Small intestine (tissue), 7 donors: Measurements from ENCODE around the gene DPH1. TPM values are rescaled to one million over a fixed set of nuclear protein-coding genes. Genes with fewer than 3 reads are reported as not detected.

Experiments
- DNase-seq, 2 donors: peaks; one replicate each; pipeline versions ENCODE4 v3.0.0 to v3.0.0-alpha.2; 2013
- FAIRE-seq: peaks from 2 replicates; lab custom pipeline; 2012; peaks lifted over from hg19 to GRCh38; lab: Jason Lieb, UNC
- H3K27ac ChIP-seq, 3 donors: one replicate each; pipeline ENCODE4 v1.5.1; 2013; ENCODE audit warnings: low read length in 2 of 3, mild to moderate bottlenecking in 2 of 3, control low read depth in 1 of 3, inconsistent platforms in 1 of 3, low read depth in 1 of 3, moderate library complexity in 1 of 3
- H3K27me3 ChIP-seq, 3 donors: one replicate each; pipeline ENCODE4 v1.6.1; 2013; ENCODE audit warnings: low read length in 3 of 3, inconsistent platforms in 1 of 3; ENCODE audit not compliant: control insufficient read depth in 3 of 3, insufficient read depth in 3 of 3
- H3K36me3 ChIP-seq, 3 donors: one replicate each; pipeline ENCODE4 v1.6.1; 2013; ENCODE audit warnings: low read length in 3 of 3, inconsistent platforms in 1 of 3, low read depth in 1 of 3, mild to moderate bottlenecking in 1 of 3, moderate library complexity in 1 of 3; ENCODE audit not compliant: control insufficient read depth in 3 of 3, insufficient read depth in 2 of 3
- H3K4me1 ChIP-seq, 3 donors: one replicate each; pipeline ENCODE4 v1.6.1; 2013; ENCODE audit warnings: low read length in 2 of 3, inconsistent platforms in 1 of 3, low read depth in 1 of 3, mild to moderate bottlenecking in 1 of 3, moderate library complexity in 1 of 3; ENCODE audit not compliant: control insufficient read depth in 3 of 3, insufficient read depth in 2 of 3
- H3K4me3 ChIP-seq, 3 donors: one replicate each; pipeline ENCODE4 v1.5.1; 2013; ENCODE audit warnings: low read length in 3 of 3, control low read depth in 1 of 3, inconsistent platforms in 1 of 3, low read depth in 1 of 3, mild to moderate bottlenecking in 1 of 3, moderate library complexity in 1 of 3
- H3K9me3 ChIP-seq, 2 donors: one replicate each; pipeline ENCODE4 v1.6.1; 2013; ENCODE audit warnings: low read depth in 1 of 2, low read length in 1 of 2; ENCODE audit not compliant: control insufficient read depth in 2 of 2, insufficient read depth in 1 of 2
- WGBS, 3 donors: extraction: QIAGEN DNeasy Blood & Tissue Kit; methylation state at CpG; one replicate each; pipeline ENCODE4 v1.1.7; 2013; 5-methylcytosine and 5-hydroxymethylcytosine counted together
- polyA plus RNA-seq, 4 donors: library from polyadenylated mRNA; stranded (reverse) in 3 of 4; unstranded in 1 of 4; fragments of 200-250 nt in 3 of 4; fragments of 120-200 nt in 1 of 4; gene quantifications; one replicate each; pipeline versions ENCODE4 v1.2.1 to v1.2.3, GENCODE V29; 2013
- donor health status: healthy with polysubstance abuse.
- donor health status: control.
- donor health status: control.
- donor health status: Bipolar disorder and iron deficiency.
- donor health status: healthy.

Gene DPH1
- polyA plus RNA-seq, 4 donors, result 11.6 to 40.2 (median 15.8) TPM

GRCh38 chr17:2043785-2044184 is 13.8 kb downstream of the DPH1 start:
- WGBS, 3 donors, result 87 to 91% (median 89%) methylated on average over 6 of the region's 6 CpGs
- FAIRE-seq (no peak), DNase-seq (no peak)
- Histone ChIP-seq H3K9me3 (no peaks in the 10 kb centered on the region), H3K4me3 (no peak overlapping the region), H3K4me1 (peaks cover 2 to 17% (median 5%) of the 10 kb centered on the region in 3 donors), H3K36me3 (peaks cover 0 to 44% (median 0%) of the 10 kb centered on the region in 3 donors), H3K27me3 (peaks cover 0 to 16% (median 0%) of the 10 kb centered on the region in 3 donors), H3K27ac (no peak overlapping the region)

- H3K4me1 ChIP-seq, result peaks cover 5 to 23% (median 7%) of the 10 kb centered on the region in 3 donors
- 90 to 97% (median 96%) methylated on average over 5 of the region's 5 CpGs for WGBS, 3 donors
- no peak overlapping the region for H3K4me3 ChIP-seq
- no peaks in the 10 kb centered on the region for H3K9me3 ChIP-seq
- H3K27me3 ChIP-seq, result peaks cover 0 to 21% (median 0%) of the 10 kb centered on the region in 3 donors
- H3K36me3 ChIP-seq, result peaks cover 0 to 43% (median 0%) of the 10 kb centered on the region in 3 donors
- FAIRE-seq (no peak), DNase-seq (no peak)
- H3K27ac ChIP-seq, result no peak overlapping the region
Observed at GRCh38 chr17:2044263-2044894, 14.4 kb downstream of the DPH1 start.

- no peaks in the 10 kb centered on the region for H3K9me3 ChIP-seq
- DNase-seq, result no peak
- no peak overlapping the region for H3K4me3 ChIP-seq
- WGBS, 3 donors, result 80 to 91% (median 88%) methylated on average over 6 of the region's 6 CpGs
- no peak for FAIRE-seq
- peaks cover 0 to 40% (median 3%) of the 10 kb centered on the region in 3 donors for H3K27me3 ChIP-seq
- H3K36me3 ChIP-seq, result peaks cover 0 to 23% (median 0%) of the 10 kb centered on the region in 3 donors
- H3K27ac ChIP-seq, result no peak overlapping the region
- H3K4me1 ChIP-seq, result peaks cover 1 to 14% (median 12%) of the 10 kb centered on the region in 3 donors
Observed at GRCh38 chr17:2047590-2047989, 17.6 kb downstream of the DPH1 start.

GRCh38 chr17:2048805-2049204 is 18.9 kb downstream of the DPH1 start:
- FAIRE-seq (no peak), DNase-seq (peak in 1 of 2 donors; percentile 20)
- Histone ChIP-seq H3K36me3 (peaks cover 0 to 11% (median 0%) of the 10 kb centered on the region in 3 donors), H3K4me3 (peak overlapping the region in 1 of 3 donors; percentile 43), H3K9me3 (peaks cover 0 to 2% of the 10 kb centered on the region in 2 donors), H3K4me1 (peaks cover 0 to 15% (median 12%) of the 10 kb centered on the region in 3 donors), H3K27ac (no peak overlapping the region), H3K27me3 (peaks cover 0 to 49% (median 4%) of the 10 kb centered on the region in 3 donors)
- 7 to 19% (median 14%) methylated on average over 9 of the region's 9 CpGs for WGBS, 3 donors

- Histone ChIP-seq H3K4me1 (peaks cover 0 to 20% (median 15%) of the 10 kb centered on the region in 3 donors), H3K27ac (peak overlapping the region in 1 of 3 donors; percentile 39), H3K4me3 (peak overlapping the region; percentile 43 to 56 (median 46)), H3K27me3 (peaks cover 0 to 58% (median 5%) of the 10 kb centered on the region in 3 donors), H3K9me3 (peaks cover 0 to 2% of the 10 kb centered on the region in 2 donors), H3K36me3 (peaks cover 0 to 3% (median 0%) of the 10 kb centered on the region in 3 donors)
- no peak for FAIRE-seq
- WGBS, 3 donors, result 2 to 5% (median 2%) methylated on average over 46 to 104 of the region's 104 CpGs
- peak; percentile 64 to 90 for DNase-seq
Observed at GRCh38 chr17:2049333-2050299, 19.7 kb downstream of the DPH1 start.

DNA sequence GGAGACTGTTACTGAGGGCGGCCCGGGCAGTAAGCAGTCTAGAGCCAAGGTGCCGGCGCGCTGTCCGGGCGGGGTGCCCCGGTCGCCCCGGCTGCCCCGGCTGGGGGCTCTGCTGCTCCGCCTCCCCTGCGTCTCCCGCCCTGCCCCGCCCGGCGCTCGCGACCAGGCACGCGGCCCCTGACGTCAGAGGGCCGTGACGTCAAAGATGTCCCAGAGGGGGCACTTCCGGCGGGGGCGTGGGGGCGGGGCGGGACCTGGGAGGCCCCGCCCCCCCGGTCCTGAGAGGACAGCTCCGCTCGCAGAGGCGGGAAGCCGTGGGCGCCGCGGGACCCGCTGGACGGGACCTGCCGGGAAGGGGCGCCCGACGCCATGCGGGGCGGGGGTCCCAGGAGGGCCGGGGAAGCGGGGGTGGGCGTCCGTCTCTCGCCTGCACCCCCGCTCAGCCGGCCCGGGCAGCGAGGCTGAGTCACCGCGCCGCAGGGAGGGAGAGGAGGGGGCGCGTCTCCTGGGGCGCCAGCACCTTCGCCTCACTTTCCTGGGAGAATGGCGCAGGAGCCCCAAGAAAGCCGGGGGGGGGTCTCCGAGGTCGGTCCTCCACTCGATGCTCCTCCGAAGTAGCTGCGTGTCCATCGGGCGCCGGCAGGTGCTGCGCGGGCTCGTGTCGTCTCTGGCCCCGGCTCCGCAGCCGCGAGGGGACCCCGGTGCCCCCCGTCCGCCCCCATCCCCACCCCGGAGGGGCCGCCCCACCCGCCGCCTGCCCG is 20.5 kb downstream of the DPH1 start:
- H3K36me3 ChIP-seq, result peaks cover 0 to under 1% (median 0%) of the 10 kb centered on the region in 3 donors
- H3K4me3 ChIP-seq, result peak overlapping the region; percentile 28 to 56 (median 46)
- FAIRE-seq (no peak), DNase-seq (peak; percentile 51 to 81)
- peaks cover 0 to 21% (median 15%) of the 10 kb centered on the region in 3 donors for H3K4me1 ChIP-seq
- H3K27me3 ChIP-seq, result peaks cover 0 to 60% (median 5%) of the 10 kb centered on the region in 3 donors
- peak overlapping the region in 1 of 3 donors; percentile 39 for H3K27ac ChIP-seq
- 0 to 1% (median 1%) methylated on average over 17 to 88 of the region's 88 CpGs for WGBS, 3 donors
- peaks cover 0 to 2% of the 10 kb centered on the region in 2 donors for H3K9me3 ChIP-seq

GRCh38 chr17:2051061-2051932 is 21.3 kb downstream of the DPH1 start:
- Histone ChIP-seq H3K4me3 (peak overlapping the region in 1 of 3 donors; percentile 56), H3K27me3 (peaks cover 0 to 63% (median 5%) of the 10 kb centered on the region in 3 donors), H3K36me3 (peaks cover 0 to 3% (median 0%) of the 10 kb centered on the region in 3 donors), H3K27ac (no peak overlapping the region), H3K4me1 (peaks cover 0 to 23% (median 15%) of the 10 kb centered on the region in 3 donors), H3K9me3 (peaks cover 0 to 2% of the 10 kb centered on the region in 2 donors)
- no peak for FAIRE-seq
- DNase-seq, result peak in 1 of 2 donors; percentile 60
- 6 to 10% (median 7%) methylated on average over 70 to 79 of the region's 81 CpGs for WGBS, 3 donors
